ENCODE measurements around the gene PCP4. TPM values are rescaled to one million over a fixed set of nuclear protein-coding genes. Genes with fewer than 3 reads are reported as not detected.

PCP4 gene
- total and polyA plus RNA-seq, 2 experiments from 2014 or later = 2.5 TPM; not detected in 1

DNA sequence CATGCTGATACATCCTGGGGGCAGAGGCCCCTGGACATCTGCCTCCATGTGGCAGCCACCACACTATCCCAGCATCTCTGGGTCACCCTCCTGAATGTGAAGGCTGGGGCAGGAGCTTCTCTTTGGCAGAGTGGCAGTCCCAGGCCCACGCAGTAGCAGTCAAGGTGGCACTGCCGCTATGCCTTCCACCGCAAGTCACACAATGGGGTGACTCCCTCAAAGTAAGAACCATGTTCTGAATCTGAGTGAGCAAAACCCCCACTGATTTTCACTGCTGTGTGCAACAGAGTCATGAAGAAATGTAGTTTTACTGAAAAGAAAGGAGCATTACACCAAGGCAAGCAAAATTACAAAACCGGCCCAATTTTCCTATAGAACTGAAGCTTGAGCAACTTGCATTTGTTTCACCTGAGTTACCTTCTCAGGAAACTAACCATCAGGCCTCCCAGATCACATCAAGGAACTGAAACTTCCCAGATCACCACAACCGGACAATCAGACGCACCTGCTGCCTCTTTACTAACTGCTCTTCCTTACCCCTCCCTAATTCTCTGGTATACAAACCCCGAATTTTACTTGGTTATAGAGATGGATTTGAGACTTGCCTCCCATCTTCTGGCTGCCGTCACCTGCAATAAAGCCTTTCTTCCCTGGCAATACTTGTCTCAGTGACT lies 102.6 kb downstream of the PCP4 start:
- Histone ChIP-seq H3K27ac (no peak overlapping the region), H3K27me3 (no peaks in the 10 kb centered on the region), H3K4me1 (ENCODE audit: low read depth) (no peaks in the 10 kb centered on the region), H3K36me3 (no peaks in the 10 kb centered on the region), H3K4me3 (no peak overlapping the region), H3K9me3 (ENCODE audit: low read depth) (no peaks in the 10 kb centered on the region)
- no peak for DNase-seq (ENCODE audit: low read depth in 1 of 2, low spot score in 1 of 2)
- no peak for TF ChIP-seq CTCF (IDR thresholded peaks at IDR 0.05; ENCODE audit: low read depth, low read length)

DNA sequence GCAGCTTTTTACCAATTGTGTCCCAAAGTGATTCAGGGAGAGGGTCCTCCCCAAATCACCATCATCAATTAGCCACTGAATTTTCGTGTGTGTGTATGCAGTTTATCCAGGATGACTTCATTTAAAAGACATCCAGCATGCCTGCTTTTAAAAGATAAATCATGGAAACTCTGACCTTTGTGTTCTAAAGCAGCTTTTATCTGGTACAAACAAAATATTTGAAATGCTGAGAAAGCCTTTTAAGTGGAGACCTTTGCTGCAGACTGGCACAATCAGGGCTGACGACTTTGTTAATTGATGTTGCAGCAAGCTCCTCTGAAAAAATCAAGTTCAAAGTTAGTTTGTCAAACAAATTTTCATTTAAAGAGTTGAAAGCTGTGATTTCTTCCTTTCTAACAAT lies 104.7 kb downstream of the PCP4 start:
- Histone ChIP-seq H3K27me3 (no peaks in the 10 kb centered on the region), H3K36me3 (no peaks in the 10 kb centered on the region), H3K4me1 (ENCODE audit: low read depth) (no peaks in the 10 kb centered on the region), H3K4me3 (no peak overlapping the region), H3K27ac (no peak overlapping the region), H3K9me3 (ENCODE audit: low read depth) (no peaks in the 10 kb centered on the region)
- TF ChIP-seq CTCF (IDR thresholded peaks at IDR 0.05; ENCODE audit: low read depth, low read length) = no peak
- no peak for DNase-seq (ENCODE audit: low read depth in 1 of 2, low spot score in 1 of 2)

DNA sequence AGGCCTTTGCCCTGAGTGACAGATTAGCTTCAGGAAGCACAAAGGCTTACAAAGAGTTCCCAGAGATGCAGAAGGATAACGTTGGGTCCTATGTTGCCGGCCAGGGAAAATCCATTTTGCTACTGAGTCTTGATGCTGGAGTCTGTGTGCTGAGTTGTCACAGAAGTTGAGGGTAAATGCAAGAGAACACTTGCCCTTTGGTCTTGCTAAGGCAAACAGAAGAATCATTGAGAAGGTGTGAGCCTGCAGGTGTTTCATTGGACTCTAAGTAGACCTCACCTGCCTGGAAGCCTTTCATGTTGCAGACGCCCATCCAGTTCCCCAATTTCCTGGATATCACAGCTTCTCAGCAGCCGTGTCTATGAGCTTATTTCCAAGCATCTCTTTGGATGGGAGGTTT lies 105.2 kb downstream of the PCP4 start:
- no peak for DNase-seq (ENCODE audit: low read depth in 1 of 2, low spot score in 1 of 2)
- no peaks in the 10 kb centered on the region for H3K36me3 ChIP-seq
- H3K27ac ChIP-seq = no peak overlapping the region
- no peaks in the 10 kb centered on the region for H3K27me3 ChIP-seq
- no peak for TF ChIP-seq CTCF (IDR thresholded peaks at IDR 0.05; ENCODE audit: low read depth, low read length)
- no peaks in the 10 kb centered on the region for H3K9me3 ChIP-seq (ENCODE audit: low read depth)
- H3K4me3 ChIP-seq = no peak overlapping the region
- H3K4me1 ChIP-seq (ENCODE audit: low read depth) = no peaks in the 10 kb centered on the region

- no peaks in the 10 kb centered on the region for H3K36me3 ChIP-seq
- no peaks in the 10 kb centered on the region for H3K27me3 ChIP-seq
- no peak for TF ChIP-seq CTCF (IDR thresholded peaks at IDR 0.05; ENCODE audit: low read depth, low read length)
- H3K4me3 ChIP-seq = no peak overlapping the region
- no peaks in the 10 kb centered on the region for H3K9me3 ChIP-seq (ENCODE audit: low read depth)
- no peak overlapping the region for H3K27ac ChIP-seq
- no peaks in the 10 kb centered on the region for H3K4me1 ChIP-seq (ENCODE audit: low read depth)
- no peak for DNase-seq (ENCODE audit: low read depth in 1 of 2, low spot score in 1 of 2)
These were observed 105.9 kb downstream of the PCP4 start for GRCh38 chr21:39972976-39973770.

- Histone ChIP-seq H3K27me3 (no peaks in the 10 kb centered on the region), H3K4me3 (no peak overlapping the region), H3K36me3 (no peaks in the 10 kb centered on the region), H3K9me3 (ENCODE audit: low read depth) (no peaks in the 10 kb centered on the region), H3K4me1 (ENCODE audit: low read depth) (no peaks in the 10 kb centered on the region), H3K27ac (no peak overlapping the region)
- no peak for DNase-seq (ENCODE audit: low read depth in 1 of 2, low spot score in 1 of 2)
- TF ChIP-seq CTCF (IDR thresholded peaks at IDR 0.05; ENCODE audit: low read depth, low read length) = no peak
These were observed 109.6 kb downstream of the PCP4 start for GRCh38 chr21:39976800-39977199.

Other genes starting within 250 kb of the PCP4 start
- gene IGSF5, start 122.3 kb upstream of the PCP4 start, total RNA-seq = 0.67 and 3.1 TPM in 2 replicates
- gene IGSF5, start 122.3 kb upstream of the PCP4 start, polyA plus RNA-seq = 1.7 and 2.1 TPM in 2 replicates

Data from cardiac muscle cell (in vitro differentiated cells and primary cell).